Tibial nerve (tissue), 4 donors: Measurements from ENCODE around the gene NINJ2. TPM values are rescaled to one million over a fixed set of nuclear protein-coding genes. Genes with fewer than 3 reads are reported as not detected.
A peak's percentile ranks its signal among the peaks of the same experiment; 100 is the strongest.

Experiments
- DNase-seq, 2 donors: peaks; one replicate each; pipeline ENCODE4 v3.0.0-alpha.2; 2019; ENCODE audit warnings: low spot score in 2 of 2
- H3K27ac ChIP-seq, 4 donors: fragments of 200-600 bp; sonication (generic) in 3 of 4; one replicate each; pipeline ENCODE4 v1.5.1; 2017 to 2019; ENCODE audit warnings: mild to moderate bottlenecking in 1 of 4
- H3K27me3 ChIP-seq, 2 donors: fragments of 200-600 bp; sonication (generic) in 1 of 2; one replicate each; pipeline versions ENCODE4 v1.5.1 to v1.6.0; 2017 to 2019
- H3K36me3 ChIP-seq, 3 donors: fragments of 200-600 bp; sonication (generic); one replicate each; pipeline ENCODE4 v1.5.1; 2018 to 2019
- H3K4me1 ChIP-seq, 4 donors: fragments of 200-600 bp; sonication (generic) in 3 of 4; one replicate each; pipeline ENCODE4 v1.5.1; 2017 to 2019
- H3K4me3 ChIP-seq, 4 donors: fragments of 200-600 bp; sonication (generic) in 3 of 4; one replicate each; pipeline ENCODE4 v1.5.1; 2017 to 2019; ENCODE audit warnings: mild to moderate bottlenecking in 1 of 4, moderate library complexity in 1 of 4
- H3K9me3 ChIP-seq, 4 donors: fragments of 200-600 bp; sonication (generic) in 3 of 4; one replicate each; pipeline ENCODE4 v1.5.1; 2017 to 2019
- CTCF ChIP-seq, 5 experiments: fragments of 200-600 bp in 3 of 5; fragments of 450-650 bp in 2 of 5; sonication (generic) in 3 of 5; IDR thresholded peaks; one replicate each; pipeline ENCODE4 v1.5.1; 2016 to 2019; ENCODE audit warnings: antibody characterized with exemption in 5 of 5, mild to moderate bottlenecking in 3 of 5, moderate library complexity in 2 of 5
- EP300 ChIP-seq, 2 donors: sonication (generic); formaldehyde crosslinking; IDR thresholded peaks; one replicate each; pipeline ENCODE4 v1.6.1; 2017; ENCODE audit warnings: antibody characterized with exemption in 2 of 2, mild to moderate bottlenecking in 1 of 2
- POLR2A ChIP-seq, 2 donors: fragments of 450-650 bp; IDR thresholded peaks; one replicate each; pipeline ENCODE4 v1.6.1; 2017; ENCODE audit warnings: antibody characterized with exemption in 2 of 2, mild to moderate bottlenecking in 2 of 2, moderate library complexity in 2 of 2
- WGBS, 2 donors: methylation state at CpG; one replicate each; pipeline ENCODE4 v1.1.5; 2018; 5-methylcytosine and 5-hydroxymethylcytosine counted together
- total RNA-seq, 4 donors: library from RNA; depleted of rRNA; stranded (reverse); fragments of >200 nt; gene quantifications; one replicate each; pipeline ENCODE4 v1.1.0, GENCODE V29; 2016

The NINJ2 gene
- total RNA-seq, 4 donors from 2014 or later, result 8.4 to 17.7 (median 12.6) TPM

GRCh38 chr12:662566-663292 is 516 bp downstream of the NINJ2 start:
- Histone ChIP-seq H3K9me3 (no peaks in the 10 kb centered on the region), H3K4me1 (peaks cover 0 to 18% (median 0%) of the 10 kb centered on the region in 4 donors), H3K4me3 (peak overlapping the region in 3 of 4 donors; percentile 2 to 34 (median 6)), H3K27me3 (no peaks in the 10 kb centered on the region), H3K27ac (peak overlapping the region in 2 of 4 donors; percentile 12 to 25), H3K36me3 (no peaks in the 10 kb centered on the region)
- WGBS, 2 donors, result 9 to 12% methylated on average over 8 of the region's 8 CpGs
- DNase-seq, result no peak
- TF ChIP-seq EP300 (IDR thresholded peaks at IDR 0.05) (no peak), POLR2A (IDR thresholded peaks at IDR 0.05) (no peak), CTCF (IDR thresholded peaks at IDR 0.05) (no peak)

GRCh38 chr12:661720-662486 is 1.3 kb downstream of the NINJ2 start:
- H3K4me1 ChIP-seq, result peaks cover 0 to 18% (median 0%) of the 10 kb centered on the region in 4 donors
- TF ChIP-seq CTCF (IDR thresholded peaks at IDR 0.05) (no peak), POLR2A (IDR thresholded peaks at IDR 0.05) (no peak), EP300 (IDR thresholded peaks at IDR 0.05) (no peak)
- no peaks in the 10 kb centered on the region for H3K36me3 ChIP-seq
- no peak overlapping the region for H3K4me3 ChIP-seq
- H3K27me3 ChIP-seq, result no peaks in the 10 kb centered on the region
- 80 to 81% methylated on average over 11 of the region's 11 CpGs for whole genome bisulfite sequencing, 2 donors
- DNase-seq, result no peak
- peak overlapping the region in 1 of 4 donors; percentile 25 for H3K27ac ChIP-seq
- no peaks in the 10 kb centered on the region for H3K9me3 ChIP-seq

GRCh38 chr12:659090-659683 is 4.1 kb downstream of the NINJ2 start:
- Histone ChIP-seq H3K27me3 (no peaks in the 10 kb centered on the region), H3K27ac (no peak overlapping the region), H3K36me3 (no peaks in the 10 kb centered on the region), H3K9me3 (no peaks in the 10 kb centered on the region), H3K4me1 (peaks cover 0 to 18% (median 0%) of the 10 kb centered on the region in 4 donors), H3K4me3 (no peak overlapping the region)
- DNase-seq, result no peak
- TF ChIP-seq POLR2A (IDR thresholded peaks at IDR 0.05) (no peak), EP300 (IDR thresholded peaks at IDR 0.05) (no peak), CTCF (IDR thresholded peaks at IDR 0.05) (no peak)
- WGBS, 2 donors, result 67 to 87% methylated on average over 5 of the region's 5 CpGs

GRCh38 chr12:650983-651382 is 12.3 kb downstream of the NINJ2 start:
- 81 to 91% methylated on average over 3 of the region's 3 CpGs for WGBS, 2 donors
- H3K36me3 ChIP-seq, result no peaks in the 10 kb centered on the region

More at GRCh38 chr12:650983-651382, 12.3 kb downstream of the NINJ2 start:
- Histone ChIP-seq H3K4me1 (peaks cover 0 to 15% (median 5%) of the 10 kb centered on the region in 4 donors), H3K9me3 (no peaks in the 10 kb centered on the region), H3K4me3 (no peak overlapping the region), H3K27ac (no peak overlapping the region), H3K27me3 (no peaks in the 10 kb centered on the region)
- DNase-seq, result no peak
- no peak for TF ChIP-seq EP300 (IDR thresholded peaks at IDR 0.05)
- no peak for TF ChIP-seq POLR2A (IDR thresholded peaks at IDR 0.05)
- no peak for TF ChIP-seq CTCF (IDR thresholded peaks at IDR 0.05)
